Measurements from ENCODE around the gene CCNF. TPM values are rescaled to one million over a fixed set of nuclear protein-coding genes. Genes with fewer than 3 reads are reported as not detected.

CCNF gene
- total RNA-seq, 2 experiments from 2014 or later, result 84.2 to 103 TPM

- no peak overlapping the region for H3K27ac Mint-ChIP-seq
- ATAC-seq, result no peak
- H3K4me1 Mint-ChIP-seq, result peaks cover 4% of the 10 kb centered on the region
- H3K27me3 Mint-ChIP-seq, result no peaks in the 10 kb centered on the region
- H3K9me3 Mint-ChIP-seq (ENCODE audit: low read depth), result no peaks in the 10 kb centered on the region
- H3K36me3 Mint-ChIP-seq, result no peaks in the 10 kb centered on the region
- H3K4me3 Mint-ChIP-seq, result no peak overlapping the region
- CTCF ChIA-PET, result no interaction called here
- no peak for DNase-seq
These were observed 63.0 kb downstream of the CCNF start for GRCh38 chr16:2492292-2492691.

DNA sequence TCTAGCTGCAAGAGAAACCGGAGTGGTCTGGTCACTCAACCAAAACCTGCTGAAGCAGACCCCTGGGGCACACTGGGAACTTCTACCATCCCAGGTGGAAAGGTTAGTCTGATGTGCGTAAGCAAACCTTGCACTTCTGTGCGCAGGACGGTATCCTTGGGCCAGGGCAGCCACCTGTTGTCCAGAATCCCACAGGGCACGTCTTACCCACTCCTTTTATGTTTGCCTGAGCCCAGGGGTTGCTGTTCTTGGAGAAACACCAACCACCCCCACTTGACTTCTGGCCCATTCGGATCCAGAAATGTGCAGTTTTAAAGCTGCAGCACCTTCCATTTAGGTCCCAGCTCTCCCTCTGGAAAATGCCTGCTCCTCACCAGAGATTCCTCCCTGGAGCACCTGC lies 64.4 kb downstream of the CCNF start:
- Mint-ChIP-seq H3K36me3 (peaks cover 2% of the 10 kb centered on the region), H3K9me3 (ENCODE audit: low read depth) (no peaks in the 10 kb centered on the region), H3K4me1 (no peaks in the 10 kb centered on the region), H3K4me3 (no peak overlapping the region), H3K27me3 (no peaks in the 10 kb centered on the region), H3K27ac (no peak overlapping the region)
- ATAC-seq (no peak), DNase-seq (no peak)
- CTCF ChIA-PET, result no interaction called here

DNA sequence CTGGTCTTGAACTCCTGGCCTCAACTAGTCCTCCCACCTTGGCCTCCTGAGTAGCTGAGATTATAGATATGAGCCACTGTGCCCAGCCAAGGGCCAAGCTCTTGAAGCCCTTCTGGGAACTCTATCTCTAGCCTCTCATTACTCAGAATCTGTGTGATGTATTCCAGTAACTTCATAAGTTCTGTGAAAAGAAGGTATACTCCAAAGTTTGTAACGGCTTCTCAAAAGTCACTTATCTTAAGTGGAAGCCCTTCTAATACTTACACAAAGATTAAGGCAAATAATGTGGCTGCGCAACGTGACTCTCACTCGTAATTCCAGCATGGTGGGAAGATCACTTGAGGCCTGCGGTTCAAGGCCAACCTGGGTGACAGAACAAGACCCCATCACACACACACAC lies 65.4 kb downstream of the CCNF start:
- no peaks in the 10 kb centered on the region for H3K9me3 Mint-ChIP-seq (ENCODE audit: low read depth)
- CTCF ChIA-PET, result interaction anchor here (1.5 kb wide), 1 partner anchor 154 kb away, joined by 3 read pairs; the partner anchor contains the start of gene ABCA3
- DNase-seq (no peak), ATAC-seq (no peak)
- peaks cover 2% of the 10 kb centered on the region for H3K36me3 Mint-ChIP-seq
- H3K27me3 Mint-ChIP-seq, result no peaks in the 10 kb centered on the region
- no peaks in the 10 kb centered on the region for H3K4me1 Mint-ChIP-seq
- no peak overlapping the region for H3K27ac Mint-ChIP-seq
- H3K4me3 Mint-ChIP-seq, result no peak overlapping the region

DNA sequence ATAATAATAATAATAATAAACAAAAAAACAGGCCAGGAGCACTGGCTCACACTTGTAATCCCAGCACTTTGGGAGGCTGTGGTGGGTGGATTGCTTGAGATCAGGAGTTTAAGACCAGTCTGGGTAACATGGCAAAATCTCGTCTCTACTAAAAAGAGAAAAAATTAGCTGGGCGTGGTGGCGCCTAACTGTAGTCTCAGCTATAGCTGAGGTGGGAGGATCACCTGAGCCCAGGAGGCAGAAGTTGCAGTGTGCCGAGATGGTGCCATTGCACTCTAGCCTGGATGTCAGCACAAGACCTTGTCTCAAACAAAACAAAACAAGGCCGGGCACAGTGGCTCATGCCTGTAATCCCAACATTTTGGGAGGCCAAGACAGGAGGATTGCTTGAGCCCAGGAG lies 65.8 kb downstream of the CCNF start:
- Mint-ChIP-seq H3K9me3 (ENCODE audit: low read depth) (no peaks in the 10 kb centered on the region), H3K4me1 (no peaks in the 10 kb centered on the region), H3K27me3 (no peaks in the 10 kb centered on the region), H3K4me3 (no peak overlapping the region), H3K36me3 (peaks cover 2% of the 10 kb centered on the region), H3K27ac (no peak overlapping the region)
- no peak for DNase-seq
- no peak for ATAC-seq
- CTCF ChIA-PET, result interaction anchor here (1.5 kb wide), 1 partner anchor 155 kb away, joined by 3 read pairs; the partner anchor contains the start of gene ABCA3

DNA sequence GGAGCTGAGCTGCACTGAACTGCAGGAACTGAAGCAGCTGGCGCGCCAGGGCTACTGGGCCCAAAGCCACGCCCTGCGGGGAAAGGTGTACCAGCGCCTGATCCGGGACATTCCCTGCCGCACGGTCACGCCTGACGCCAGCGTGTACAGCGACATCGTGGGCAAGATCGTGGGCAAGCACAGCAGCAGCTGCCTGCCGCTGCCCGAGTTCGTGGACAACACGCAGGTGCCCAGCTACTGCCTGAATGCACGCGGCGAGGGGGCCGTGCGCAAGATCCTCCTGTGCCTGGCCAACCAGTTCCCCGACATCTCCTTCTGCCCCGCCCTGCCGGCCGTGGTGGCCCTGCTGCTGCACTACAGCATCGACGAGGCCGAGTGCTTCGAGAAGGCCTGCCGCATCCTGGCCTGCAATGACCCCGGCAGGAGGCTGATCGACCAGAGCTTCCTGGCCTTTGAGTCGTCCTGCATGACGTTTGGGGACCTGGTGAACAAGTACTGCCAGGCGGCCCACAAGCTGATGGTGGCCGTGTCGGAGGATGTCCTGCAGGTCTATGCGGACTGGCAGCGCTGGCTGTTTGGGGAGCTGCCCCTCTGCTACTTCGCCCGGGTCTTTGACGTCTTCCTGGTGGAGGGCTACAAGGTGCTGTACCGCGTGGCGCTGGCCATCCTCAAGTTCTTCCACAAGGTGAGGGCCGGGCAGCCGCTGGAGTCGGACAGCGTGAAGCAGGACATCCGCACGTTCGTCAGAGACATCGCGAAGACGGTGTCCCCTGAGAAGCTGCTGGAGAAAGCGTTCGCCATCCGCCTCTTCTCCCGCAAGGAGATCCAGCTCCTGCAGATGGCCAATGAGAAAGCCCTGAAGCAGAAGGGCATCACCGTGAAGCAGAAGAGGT lies 67.2 kb downstream of the CCNF start:
- no peak for DNase-seq
- CTCF ChIA-PET, result interaction anchor here (0.6 to 1.3 kb wide), 2 partner anchors 14 to 159 kb away, joined by 4 read pairs; no protein-coding TSS in a partner anchor
- H3K9me3 Mint-ChIP-seq (ENCODE audit: low read depth), result no peaks in the 10 kb centered on the region
- no peak overlapping the region for H3K27ac Mint-ChIP-seq
- no peak for ATAC-seq
- H3K4me1 Mint-ChIP-seq, result no peaks in the 10 kb centered on the region
- H3K27me3 Mint-ChIP-seq, result no peaks in the 10 kb centered on the region
- peaks cover 2% of the 10 kb centered on the region for H3K36me3 Mint-ChIP-seq
- no peak overlapping the region for H3K4me3 Mint-ChIP-seq

DNA sequence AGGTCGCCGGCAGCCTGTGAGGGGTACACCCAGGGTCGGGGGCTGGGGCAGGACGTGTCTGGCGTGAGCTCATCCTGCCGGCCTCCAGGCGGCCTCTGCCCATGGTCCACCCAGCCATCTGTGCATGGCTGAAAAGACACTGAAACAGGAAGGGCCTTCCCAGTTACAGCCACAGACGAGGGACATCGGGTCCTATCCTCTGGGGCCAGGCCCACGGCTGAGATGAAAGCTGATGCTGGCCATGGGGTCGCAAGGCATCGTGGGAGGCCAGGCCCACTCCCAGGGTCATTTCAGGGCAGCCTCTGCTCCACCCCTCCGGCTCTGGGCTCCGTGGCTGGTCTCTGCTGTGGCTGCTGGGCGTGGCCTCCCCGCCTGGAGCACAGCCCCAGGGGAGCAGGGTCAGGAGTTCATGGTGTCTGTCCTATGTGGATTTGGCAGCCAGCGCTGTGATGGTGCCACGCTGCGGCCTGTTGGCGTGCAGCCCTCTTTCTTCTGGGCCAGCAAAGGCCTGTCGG lies 67.9 kb downstream of the CCNF start:
- Mint-ChIP-seq H3K9me3 (ENCODE audit: low read depth) (no peaks in the 10 kb centered on the region), H3K27me3 (no peaks in the 10 kb centered on the region), H3K4me1 (no peaks in the 10 kb centered on the region), H3K27ac (no peak overlapping the region), H3K36me3 (peaks cover 2% of the 10 kb centered on the region), H3K4me3 (no peak overlapping the region)
- ATAC-seq (no peak), DNase-seq (no peak)
- CTCF ChIA-PET, result no interaction called here

GRCh38 chr16:2497695-2498484 lies 68.6 kb downstream of the CCNF start:
- H3K4me1 Mint-ChIP-seq, result no peaks in the 10 kb centered on the region
- no peak for ATAC-seq
- DNase-seq, result no peak
- no peaks in the 10 kb centered on the region for H3K9me3 Mint-ChIP-seq (ENCODE audit: low read depth)
- peaks cover 2% of the 10 kb centered on the region for H3K36me3 Mint-ChIP-seq
- no peak overlapping the region for H3K27ac Mint-ChIP-seq
- H3K27me3 Mint-ChIP-seq, result no peaks in the 10 kb centered on the region
- CTCF ChIA-PET, result interaction anchor here (1.2 kb wide), 1 partner anchor 10 kb away, joined by 4 read pairs; no protein-coding TSS in a partner anchor
- H3K4me3 Mint-ChIP-seq, result no peak overlapping the region

- no peaks in the 10 kb centered on the region for H3K9me3 Mint-ChIP-seq (ENCODE audit: low read depth)
- DNase-seq, result no peak
- no peak overlapping the region for H3K4me3 Mint-ChIP-seq
- no peak for ATAC-seq
- CTCF ChIA-PET, result interaction anchor here (1.2 kb wide), 1 partner anchor 10 kb away, joined by 4 read pairs; no protein-coding TSS in a partner anchor
- H3K27me3 Mint-ChIP-seq, result no peaks in the 10 kb centered on the region
- H3K4me1 Mint-ChIP-seq, result no peaks in the 10 kb centered on the region
- H3K27ac Mint-ChIP-seq, result no peak overlapping the region
- H3K36me3 Mint-ChIP-seq, result peaks cover 2% of the 10 kb centered on the region
These were observed 69.4 kb downstream of the CCNF start for GRCh38 chr16:2498531-2499253.

DNA sequence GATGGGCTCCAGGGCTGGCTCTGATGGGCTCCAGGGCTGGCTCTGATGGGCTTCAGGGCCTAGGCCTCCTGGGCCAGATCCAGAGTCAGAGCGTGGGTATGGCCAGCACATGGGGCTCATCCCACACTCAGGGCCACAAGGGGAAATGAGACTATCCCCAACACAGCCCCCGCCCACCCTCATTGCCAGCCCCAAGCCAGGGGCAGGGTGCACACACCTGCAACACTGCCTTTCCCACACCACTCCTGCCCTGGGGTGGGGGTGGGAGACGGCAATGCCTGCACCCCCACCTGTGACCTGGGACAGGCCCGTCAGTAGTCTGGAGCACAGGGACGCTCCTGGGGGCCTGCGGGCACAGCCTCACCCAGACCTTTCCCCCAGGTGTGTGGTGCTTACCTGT lies 70.2 kb downstream of the CCNF start:
- Mint-ChIP-seq H3K4me1 (no peaks in the 10 kb centered on the region), H3K4me3 (no peak overlapping the region), H3K9me3 (ENCODE audit: low read depth) (no peaks in the 10 kb centered on the region), H3K27me3 (no peaks in the 10 kb centered on the region), H3K36me3 (peaks cover 2% of the 10 kb centered on the region), H3K27ac (no peak overlapping the region)
- no peak for DNase-seq
- no peak for ATAC-seq
- CTCF ChIA-PET, result interaction anchor here (1.2 to 2.5 kb wide), 4 partner anchors 13 to 248 kb away, joined by 3 to 14 read pairs (median 11); partner anchors contain the start of genes ECI1 and TEDC2

GRCh38 chr16:2499890-2500429 lies 70.7 kb downstream of the CCNF start:
- no peaks in the 10 kb centered on the region for H3K27me3 Mint-ChIP-seq
- peaks cover 2% of the 10 kb centered on the region for H3K36me3 Mint-ChIP-seq
- no peak overlapping the region for H3K27ac Mint-ChIP-seq
- no peaks in the 10 kb centered on the region for H3K4me1 Mint-ChIP-seq
- DNase-seq (no peak), ATAC-seq (no peak)
- no peaks in the 10 kb centered on the region for H3K9me3 Mint-ChIP-seq (ENCODE audit: low read depth)
- CTCF ChIA-PET, result interaction anchor here (1.2 to 2.5 kb wide), 9 partner anchors 10 to 249 kb away, joined by 3 to 14 read pairs (median 10); partner anchors contain the start of genes ECI1 and TEDC2
- H3K4me3 Mint-ChIP-seq, result no peak overlapping the region

DNA sequence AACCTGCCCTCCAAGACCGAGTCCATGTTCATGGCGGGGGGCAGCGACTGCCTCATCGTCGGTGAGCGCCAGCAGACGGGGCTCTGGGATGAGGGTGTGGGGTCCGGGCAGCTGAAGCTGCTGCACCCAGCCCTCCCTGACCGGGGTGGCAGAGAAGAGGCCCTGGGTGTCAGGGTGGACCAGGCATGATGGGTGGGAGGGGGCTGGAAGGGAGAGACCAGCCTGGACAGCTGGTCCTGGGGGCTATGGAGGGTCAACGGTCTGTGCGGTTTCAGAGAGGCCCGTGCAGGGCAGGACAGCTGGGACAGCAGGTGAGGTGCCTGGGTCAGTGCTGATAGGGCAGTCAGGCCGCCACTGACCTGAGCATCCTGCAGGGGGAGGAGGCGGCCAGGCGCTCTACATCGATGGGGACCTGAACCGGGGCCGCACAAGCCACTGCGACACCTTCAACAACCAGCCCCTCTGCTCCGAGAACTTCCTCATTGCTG lies 71.2 kb downstream of the CCNF start:
- Mint-ChIP-seq H3K4me3 (no peak overlapping the region), H3K36me3 (peaks cover 2% of the 10 kb centered on the region), H3K4me1 (no peaks in the 10 kb centered on the region), H3K27ac (no peak overlapping the region), H3K9me3 (ENCODE audit: low read depth) (no peaks in the 10 kb centered on the region), H3K27me3 (no peaks in the 10 kb centered on the region)
- CTCF ChIA-PET, result interaction anchor here (0.6 to 2.5 kb wide), 34 partner anchors 11 to 427 kb away, joined by 3 to 16 read pairs (median 5); partner anchors contain the start of genes ABCA3, AMDHD2, ATP6V0C and CCNF
- no peak for DNase-seq
- ATAC-seq, result peak; percentile 6

DNA sequence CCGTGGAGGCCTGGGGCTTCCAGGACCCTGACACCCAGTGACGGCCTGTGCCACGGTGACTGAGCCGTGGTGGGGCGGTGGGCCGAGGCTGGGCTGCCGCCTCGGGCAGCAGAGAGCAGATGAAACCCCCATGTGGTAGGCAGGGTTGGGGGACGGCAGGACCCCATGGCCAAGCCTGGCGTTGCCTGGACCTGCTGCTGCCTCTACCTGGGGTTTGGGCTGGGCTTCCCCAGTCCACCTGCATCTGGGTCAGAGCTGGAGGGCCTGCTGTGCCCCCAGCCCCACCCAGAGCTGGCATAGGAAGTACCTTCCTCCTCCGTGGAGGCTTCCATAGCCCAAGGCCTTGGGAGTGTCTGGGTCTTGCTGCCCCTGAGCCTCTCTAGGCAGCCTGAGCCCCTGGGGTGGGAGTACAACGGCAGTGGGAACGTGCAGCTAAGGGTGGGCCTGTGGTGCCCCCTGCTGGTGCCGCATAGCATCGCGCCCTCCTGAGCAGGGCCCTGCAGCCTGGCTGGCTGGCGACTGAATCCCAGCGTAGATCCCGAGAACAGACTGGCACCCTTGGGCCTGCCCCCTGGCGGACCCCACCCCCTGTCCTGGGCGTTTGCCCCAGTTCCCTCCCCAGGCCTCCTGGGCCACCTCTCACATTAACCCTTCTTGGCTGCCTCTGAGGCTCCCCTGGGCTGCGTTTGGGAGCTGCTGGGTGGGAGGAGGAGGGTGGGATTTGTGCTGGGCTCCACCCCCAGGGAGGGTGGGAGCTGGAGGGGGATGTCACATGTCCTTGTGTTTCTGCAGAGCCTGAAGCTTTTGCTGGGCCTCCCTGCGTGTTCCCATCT lies 71.9 kb downstream of the CCNF start:
- Mint-ChIP-seq H3K36me3 (peaks cover 2% of the 10 kb centered on the region), H3K4me3 (no peak overlapping the region), H3K9me3 (ENCODE audit: low read depth) (no peaks in the 10 kb centered on the region), H3K27me3 (no peaks in the 10 kb centered on the region), H3K27ac (no peak overlapping the region), H3K4me1 (no peaks in the 10 kb centered on the region)
- ATAC-seq (peak; percentile 98), DNase-seq (peak; percentile 84)
- CTCF ChIA-PET, result interaction anchor here (0.6 to 2.5 kb wide), 42 partner anchors 10 to 489 kb away, joined by 3 to 16 read pairs (median 5); partner anchors contain the start of genes ABCA3, AMDHD2, ATP6V0C and CCNF
